GM19395 (cell line): Measurements from ENCODE around the gene MOGAT2.

Source experiments
- ATAC-seq: cut with Tn5 transposase; IDR thresholded peaks from one replicate; pipeline ENCODE4 v1.9.1; 2021; ENCODE audit warnings: mild to moderate bottlenecking, moderate library complexity; ENCODE audit not compliant: unreplicated experiment

MOGAT2 gene

GRCh38 chr11:75777461-75778110, 59.9 kb downstream of the MOGAT2 start:
- no peak for ATAC-seq

GRCh38 chr11:75778962-75779361, 61.3 kb downstream of the MOGAT2 start:
- ATAC-seq, result no peak

- no peak for ATAC-seq
These were observed 62.3 kb downstream of the MOGAT2 start for GRCh38 chr11:75779960-75780359.

DNA sequence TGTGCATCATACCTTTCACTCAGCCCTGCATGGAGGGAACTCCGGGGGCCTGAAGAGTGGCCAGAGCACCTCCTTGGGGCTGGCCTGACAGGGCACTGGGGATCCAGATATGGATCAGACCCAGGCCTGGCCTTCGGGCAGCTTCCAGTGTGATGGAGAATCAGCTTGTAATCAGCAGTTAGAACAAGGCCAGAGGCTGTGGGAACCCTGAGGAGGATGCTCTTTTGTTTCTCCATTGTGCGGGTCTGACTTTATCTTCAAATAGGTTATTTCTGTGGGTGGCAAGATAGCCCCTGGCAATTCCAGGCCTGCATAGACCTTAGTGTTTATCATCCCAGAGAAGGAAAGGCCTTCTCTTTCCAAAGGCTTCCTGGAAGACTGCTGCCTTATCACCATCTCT, 63.2 kb downstream of the MOGAT2 start:
- no peak for ATAC-seq

DNA sequence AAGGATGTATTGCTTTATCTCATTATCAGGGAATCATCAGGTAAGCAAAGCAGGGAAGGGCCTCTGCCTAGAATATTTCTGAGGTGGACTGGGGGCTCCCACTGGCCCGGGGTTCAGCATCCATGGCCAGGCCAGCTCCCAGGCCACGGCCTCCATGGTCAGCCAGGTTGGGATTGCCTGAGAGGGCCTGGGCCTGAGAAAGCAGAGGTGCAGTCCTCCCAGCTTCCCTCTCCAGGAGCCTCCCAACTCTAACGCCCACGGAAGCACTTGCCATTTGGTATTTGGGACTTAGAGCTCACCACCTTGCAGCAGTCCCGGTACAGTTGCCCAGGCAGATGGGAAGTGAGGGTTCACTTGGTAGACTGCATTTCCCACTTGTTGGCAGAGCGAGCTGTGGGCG, 63.7 kb downstream of the MOGAT2 start:
- ATAC-seq, result no peak

GRCh38 chr11:75781831-75782230, 64.2 kb downstream of the MOGAT2 start:
- ATAC-seq, result no peak
